ENCODE data around the gene C16orf46. TPM values are rescaled to one million over a fixed set of nuclear protein-coding genes. Genes with fewer than 3 reads are reported as not detected.

The C16orf46 gene
- total and polyA plus RNA-seq, 9 of the 15 experiments (the other 6 are each of a cell fraction or from before 2014, with no cell fraction given): 0.10 to 0.98 (median 0.41) TPM; not detected in 1

- TF ChIP-seq NFRKB (IDR thresholded peaks at IDR 0.05; ENCODE audit: low read depth): no peak
- TF ChIP-seq ZNF740 (CRISPR knock-in tag; IDR thresholded peaks at IDR 0.05): no peak
- TF ChIP-seq ZNF740 (tag; IDR thresholded peaks at IDR 0.05): 0 out of 4 replicates have a peak, but pooled peaks of 1 of the 2 experiments have one; percentile 23
- 95% methylated on average over 2 of the region's 2 CpGs for WGBS (ENCODE audit: insufficient coverage, low coverage, missing lambda C conversion rate)
- DNase-seq (ENCODE audit: extremely low read depth in 1 of 4, low spot score in 3 of 4): no peak
- H2AFZ ChIP-seq (ENCODE audit: low read depth, low read length): no peak overlapping the region
- no peaks in the 10 kb centered on the region for H3K9me1 ChIP-seq (ENCODE audit: control insufficient read depth, insufficient read depth, low read length)
- H3K27ac ChIP-seq (ENCODE audit: extremely low read depth, low read depth, low read length): no peak overlapping the region
- no peak for FAIRE-seq
- H4K20me1 ChIP-seq (replicated peaks; ENCODE audit: control insufficient read depth, insufficient read depth, low read length): no peaks in the 10 kb centered on the region; the same call in 1 of the 2 replicates
- H3K4me3 ChIP-seq: no peak overlapping the region
- H3K27me3 ChIP-seq (ENCODE audit: control insufficient read depth in 2 of 2, insufficient read depth in 2 of 2, low read length in 2 of 2): no peaks in the 10 kb centered on the region
- intact Hi-C loops (cut with micrococcal nuclease): no loop called here
- ChIA-PET POLR2A (no interaction called here), CTCF (ENCODE audit: low intra/inter-chr PET ratio) (no interaction called here)
- no peak for ATAC-seq
- H3K9me3 ChIP-seq (replicated peaks; ENCODE audit: control insufficient read depth, insufficient read depth, low read depth, low read length): no peaks in the 10 kb centered on the region
- peaks cover 77% of the 10 kb centered on the region for H3K36me3 ChIP-seq (ENCODE audit: control insufficient read depth, insufficient read depth, low read length)
- no peak overlapping the region for H3K9ac ChIP-seq (ENCODE audit: insufficient read depth in 1 of 2, low read depth in 2 of 2, low read length in 2 of 2)
- H3K4me1 ChIP-seq (replicated peaks in 1 of 2; ENCODE audit: control insufficient read depth in 2 of 2, insufficient read depth in 2 of 2, low read length in 2 of 2): peaks cover 9 to 14% of the 10 kb centered on the region in 2 experiments
- in situ Hi-C loops (cut with MboI): no loop called here
- BruUV-seq (replicated peaks): no TSS peak
- H3K79me2 ChIP-seq (ENCODE audit: control insufficient read depth, insufficient read depth, low read length): peaks cover 28% of the 10 kb centered on the region
- H3K4me2 ChIP-seq (ENCODE audit: insufficient read depth, low read length): no peak overlapping the region
Observed at GRCh38 chr16:81040131-81040530, 36.9 kb downstream of the C16orf46 start.
